Measurements from ENCODE around the gene ST3GAL3.
A peak's percentile ranks its signal among the peaks of the same experiment; 100 is the strongest.

The ST3GAL3 gene

DNA sequence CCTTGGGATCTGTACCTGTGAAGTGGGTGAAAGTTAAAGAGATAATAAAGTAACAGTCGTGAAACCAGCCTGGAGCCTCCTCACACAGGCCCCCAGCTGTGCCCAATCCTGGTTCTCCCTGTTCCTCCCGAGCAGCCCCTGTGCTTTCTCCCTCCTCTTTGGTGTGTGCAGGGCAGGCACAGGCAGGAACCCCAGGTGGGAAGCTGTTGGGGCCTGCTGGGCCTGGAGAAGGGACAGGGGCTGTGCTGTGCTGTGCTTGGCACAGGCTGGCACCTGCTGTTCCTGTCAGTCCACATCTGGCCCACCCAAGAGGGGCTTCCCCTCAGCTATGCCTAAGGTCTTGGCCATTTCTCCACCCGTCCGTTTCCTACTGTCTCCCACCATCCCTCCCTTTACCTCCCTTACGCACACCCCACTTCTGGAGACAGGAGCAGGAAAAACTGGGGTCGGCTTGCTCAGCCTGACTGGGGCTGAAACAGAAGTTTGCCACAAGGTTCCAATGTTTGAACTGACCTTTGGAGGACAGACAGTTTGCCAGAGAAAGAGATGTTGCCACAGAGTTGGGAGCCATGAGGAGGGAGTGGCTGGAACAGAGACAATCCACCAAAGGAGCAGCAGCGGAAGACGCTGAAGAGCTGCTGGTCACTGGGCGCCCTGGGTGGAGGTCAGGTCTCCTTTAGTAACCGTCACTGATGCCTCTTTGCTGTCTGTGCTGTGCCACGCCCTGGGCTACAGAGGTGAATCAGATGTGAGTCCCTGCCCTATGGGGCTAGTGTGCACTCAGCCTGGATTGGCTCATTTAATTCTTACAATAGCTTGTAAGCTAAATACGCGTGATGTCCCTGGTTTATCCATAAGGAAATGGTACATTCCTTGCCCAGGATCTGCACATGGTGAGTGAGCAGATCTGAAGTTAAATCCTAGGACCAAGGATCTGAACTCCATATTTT, 207.5 kb downstream of the ST3GAL3 start:
- DNase-seq (ENCODE audit: low spot score): no peak

DNA sequence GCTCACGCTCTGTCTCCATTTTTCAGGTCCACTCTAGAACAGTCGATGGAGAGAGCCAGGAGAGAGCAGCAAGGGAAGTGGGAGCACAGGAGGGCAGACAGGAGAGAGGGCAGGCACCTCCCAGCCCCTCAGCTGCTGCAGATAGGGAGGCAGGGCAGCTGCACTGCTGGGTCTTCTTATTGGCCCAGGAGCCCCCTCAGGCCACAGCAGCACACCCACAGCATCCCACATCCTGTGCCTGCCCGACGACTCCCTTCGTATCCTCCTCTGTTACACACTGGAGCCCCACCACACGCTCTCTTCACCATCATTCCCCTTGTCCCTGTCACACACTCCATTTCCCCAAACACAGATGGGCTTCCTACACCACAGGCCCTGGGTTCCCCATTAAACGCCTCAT, 212.6 kb downstream of the ST3GAL3 start:
- DNase-seq (ENCODE audit: low spot score): no peak

DNA sequence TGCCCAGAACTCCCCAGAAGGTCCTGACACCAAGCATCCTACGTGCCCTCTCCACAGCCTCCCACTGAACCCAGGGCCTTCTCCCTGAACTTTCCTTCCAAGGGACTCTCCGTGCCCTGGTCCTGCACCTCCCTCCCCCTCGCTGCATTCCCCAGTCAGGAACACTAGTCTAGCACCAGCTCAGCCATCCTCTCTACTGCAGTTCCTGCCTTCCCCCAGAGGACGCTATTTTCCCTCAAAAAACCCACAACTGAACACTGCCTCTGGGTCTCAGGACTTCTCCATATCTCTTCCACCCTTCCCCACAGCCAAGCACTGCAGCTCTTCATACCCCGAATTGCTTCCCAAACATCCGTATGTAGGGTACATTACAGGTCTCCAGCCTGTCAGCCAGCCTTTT, 213.7 kb downstream of the ST3GAL3 start:
- DNase-seq (ENCODE audit: low spot score): no peak

DNA sequence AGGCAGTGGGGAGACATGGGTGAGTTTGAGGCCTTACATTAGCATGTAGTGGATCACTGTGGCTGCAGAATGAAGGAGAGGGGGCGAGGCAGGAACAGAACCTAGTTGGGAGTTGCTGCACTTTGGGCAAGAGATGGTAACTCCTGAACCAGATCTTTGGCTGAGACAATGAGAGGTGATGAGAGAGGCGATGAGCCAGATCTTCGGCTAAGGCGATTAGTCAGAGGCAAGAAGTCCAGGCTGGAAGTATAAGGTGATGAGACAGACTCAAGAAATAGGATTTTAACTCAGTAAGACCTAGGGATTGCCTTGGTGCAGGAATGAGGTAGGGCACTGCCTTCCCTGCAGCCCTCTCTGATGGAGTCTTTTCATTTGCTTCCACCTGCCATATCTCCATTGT, 217.2 kb downstream of the ST3GAL3 start:
- DNase-seq (ENCODE audit: low spot score): no peak

DNA sequence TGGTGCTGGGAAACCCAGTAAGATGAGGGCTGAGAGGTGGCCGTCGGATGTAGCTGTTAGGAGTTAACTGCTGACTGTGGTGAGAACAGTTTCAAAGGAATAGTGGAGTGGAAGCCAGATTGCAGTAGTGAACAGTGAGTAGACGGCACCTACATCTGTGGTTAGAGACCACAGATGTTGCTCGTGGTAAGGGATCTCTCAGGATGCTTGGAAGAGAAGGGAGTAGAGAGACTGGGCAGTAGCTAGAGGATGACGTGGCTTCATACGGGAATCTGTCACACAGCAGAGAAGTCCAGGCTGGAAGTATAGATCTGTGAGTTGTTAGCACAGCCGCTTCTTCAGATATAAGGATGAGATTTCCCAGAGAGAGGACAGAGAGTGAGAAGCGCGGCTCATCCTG, 218.5 kb downstream of the ST3GAL3 start:
- DNase-seq (ENCODE audit: low spot score): no peak

DNA sequence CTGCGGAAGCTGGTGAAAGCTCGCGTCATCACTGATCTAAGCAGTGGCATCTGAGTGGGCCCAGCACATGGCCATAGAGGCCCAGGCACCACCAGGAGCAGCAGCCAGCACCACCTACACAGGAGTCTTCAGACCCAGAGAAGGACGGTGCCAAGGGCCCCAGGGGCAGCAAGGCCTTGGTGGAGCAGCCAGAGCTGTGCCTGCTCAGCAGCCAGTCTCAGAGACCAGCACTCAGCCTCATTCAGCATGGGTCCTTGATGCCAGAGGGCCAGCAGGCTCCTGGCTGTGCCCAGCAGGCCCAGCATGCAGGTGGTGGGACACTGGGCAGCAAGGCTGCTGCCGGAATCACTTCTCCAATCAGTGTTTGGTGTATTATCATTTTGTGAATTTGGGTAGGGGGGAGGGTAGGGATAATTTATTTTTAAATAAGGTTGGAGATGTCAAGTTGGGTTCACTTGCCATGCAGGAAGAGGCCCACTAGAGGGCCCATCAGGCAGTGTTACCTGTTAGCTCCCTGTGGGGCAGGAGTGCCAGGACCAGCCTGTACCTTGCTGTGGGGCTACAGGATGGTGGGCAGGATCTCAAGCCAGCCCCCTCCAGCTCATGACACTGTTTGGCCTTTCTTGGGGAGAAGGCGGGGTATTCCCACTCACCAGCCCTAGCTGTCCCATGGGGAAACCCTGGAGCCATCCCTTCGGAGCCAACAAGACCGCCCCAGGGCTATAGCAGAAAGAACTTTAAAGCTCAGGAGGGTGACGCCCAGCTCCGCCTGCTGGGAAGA, 223.0 kb downstream of the ST3GAL3 start:
- DNase-seq (ENCODE audit: low spot score): peak; percentile 15

DNA sequence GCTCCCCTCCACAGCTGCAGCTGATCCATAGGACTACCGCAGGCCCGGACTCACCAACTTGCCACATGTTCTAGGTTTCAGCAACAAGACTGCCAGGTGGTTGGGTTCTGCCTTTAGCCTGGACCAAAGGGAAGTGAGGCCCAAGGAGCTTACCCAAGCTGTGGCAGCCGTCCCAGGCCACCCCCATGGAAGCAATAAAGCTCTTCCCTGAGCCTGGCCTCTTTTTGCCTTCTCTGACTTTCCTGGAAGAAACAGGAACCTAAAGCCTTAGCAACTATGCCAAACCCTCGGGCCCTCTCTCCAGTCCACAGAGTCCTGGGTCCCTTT, 223.6 kb downstream of the ST3GAL3 start:
- no peak for DNase-seq (ENCODE audit: low spot score)

DNA sequence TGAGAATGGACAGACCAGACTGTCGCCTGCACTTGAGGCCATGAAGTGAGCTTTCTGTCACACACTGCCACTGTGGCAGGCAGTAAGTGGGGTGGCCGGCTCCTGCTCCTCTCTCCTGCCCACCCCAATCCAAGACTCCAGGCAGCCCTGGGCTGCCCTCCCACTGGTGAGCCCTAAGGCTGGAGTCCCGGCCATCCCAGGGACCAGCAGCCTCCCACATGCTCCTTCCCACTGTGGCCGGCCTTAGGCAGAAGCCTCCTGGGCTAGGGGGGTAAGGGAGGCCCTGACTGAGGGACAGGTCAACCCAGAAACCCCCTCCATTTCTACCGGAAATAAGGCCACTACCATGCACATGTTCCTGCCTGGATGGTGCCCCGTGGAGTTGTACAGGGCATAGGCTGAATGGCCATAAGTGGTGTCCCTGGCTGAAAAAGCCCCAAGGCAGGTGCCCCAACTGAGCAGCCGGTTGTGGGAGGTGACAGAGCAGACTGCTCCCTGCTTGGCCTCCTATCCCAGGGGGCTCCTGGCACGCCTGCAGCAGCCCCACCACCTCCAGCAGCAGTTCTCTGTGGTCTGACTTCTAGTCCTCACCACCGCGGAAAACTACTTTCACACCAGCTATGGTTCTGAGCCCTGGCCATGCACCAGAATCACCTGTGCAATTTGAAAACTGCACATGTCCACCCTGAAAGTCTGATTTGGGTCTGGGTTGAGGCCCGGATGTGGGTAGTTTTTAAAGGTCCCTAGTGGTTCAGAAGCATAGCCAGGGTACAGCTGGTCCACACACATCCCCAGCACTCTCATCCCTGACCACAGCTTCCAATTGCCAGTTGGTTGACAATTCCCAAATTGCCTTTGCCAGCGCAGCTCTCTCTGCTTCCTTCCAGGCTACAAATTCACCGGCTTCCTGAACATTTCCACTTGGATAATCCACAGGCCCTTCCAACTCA, 224.7 kb downstream of the ST3GAL3 start:
- no peak for DNase-seq (ENCODE audit: low spot score)

DNA sequence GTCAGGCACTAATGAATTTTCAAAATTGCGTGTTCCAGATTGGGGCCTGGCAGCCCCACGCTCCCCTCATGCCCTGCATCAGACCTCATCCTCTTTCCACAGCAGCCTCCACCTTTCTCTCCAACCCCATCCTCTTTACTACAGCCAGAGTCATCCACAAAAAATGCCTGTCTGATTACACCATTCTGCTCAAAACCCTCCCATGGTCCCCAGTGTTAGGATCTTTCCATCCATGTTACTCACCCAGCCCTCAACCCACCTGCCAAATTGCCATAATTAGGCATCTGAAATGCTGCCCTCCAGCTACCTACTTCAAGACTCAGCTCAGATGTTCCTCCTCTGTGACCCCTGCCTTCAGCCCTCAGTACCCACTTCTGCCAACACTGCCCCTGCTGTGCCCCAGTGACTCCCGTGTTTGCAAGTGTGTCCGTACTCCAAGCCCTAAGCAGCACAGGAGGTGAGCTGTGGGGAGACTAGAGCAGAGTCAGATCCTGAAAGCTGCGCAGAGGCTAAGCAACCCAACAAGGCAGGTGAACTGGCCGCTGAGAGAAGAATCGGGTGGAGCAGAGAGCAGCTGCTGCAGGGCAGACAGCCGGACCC, 225.6 kb downstream of the ST3GAL3 start:
- DNase-seq (ENCODE audit: low spot score): no peak

DNA sequence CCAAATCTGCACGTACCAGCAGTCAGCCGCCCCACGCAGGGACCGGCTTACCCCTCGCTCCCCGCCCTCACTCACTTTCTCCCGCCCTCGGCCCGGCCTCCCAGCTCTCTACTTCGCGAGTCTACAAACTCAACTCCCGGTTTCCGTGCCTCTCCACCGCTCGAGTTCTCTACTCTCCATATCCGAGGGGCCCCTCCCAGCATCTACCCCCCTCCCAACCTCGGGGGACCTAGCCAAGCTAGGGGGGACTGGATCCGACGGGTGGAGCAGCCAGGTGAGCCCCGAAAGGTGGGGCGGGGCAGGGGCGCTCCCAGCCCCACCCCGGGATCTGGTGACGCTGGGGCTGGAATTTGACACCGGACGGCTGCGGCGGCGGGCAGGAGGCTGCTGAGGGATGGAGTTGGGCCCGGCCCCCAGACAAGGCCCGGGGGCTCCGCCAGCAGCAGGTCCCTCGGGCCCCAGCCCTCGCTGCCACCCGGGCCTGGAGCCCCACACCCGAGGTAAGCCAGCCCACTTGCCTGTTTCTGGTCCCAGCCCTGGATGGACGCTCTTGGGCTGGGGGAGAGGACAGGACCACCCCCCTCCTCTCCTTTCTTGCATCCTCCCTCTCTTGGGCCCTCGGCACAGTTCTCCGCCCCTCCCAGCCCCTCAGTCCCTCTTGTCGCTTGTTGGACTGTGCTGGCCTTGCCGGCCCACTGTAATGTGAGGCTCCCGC, 226.2 kb downstream of the ST3GAL3 start, which contains the start of gene ARTN:
Gene ARTN (plus strand): TSS at position 416 of the 715 bp plus-strand sequence. CDS start 1,856 bp downstream, outside the sequence.
- DNase-seq (ENCODE audit: low spot score): no peak

DNA sequence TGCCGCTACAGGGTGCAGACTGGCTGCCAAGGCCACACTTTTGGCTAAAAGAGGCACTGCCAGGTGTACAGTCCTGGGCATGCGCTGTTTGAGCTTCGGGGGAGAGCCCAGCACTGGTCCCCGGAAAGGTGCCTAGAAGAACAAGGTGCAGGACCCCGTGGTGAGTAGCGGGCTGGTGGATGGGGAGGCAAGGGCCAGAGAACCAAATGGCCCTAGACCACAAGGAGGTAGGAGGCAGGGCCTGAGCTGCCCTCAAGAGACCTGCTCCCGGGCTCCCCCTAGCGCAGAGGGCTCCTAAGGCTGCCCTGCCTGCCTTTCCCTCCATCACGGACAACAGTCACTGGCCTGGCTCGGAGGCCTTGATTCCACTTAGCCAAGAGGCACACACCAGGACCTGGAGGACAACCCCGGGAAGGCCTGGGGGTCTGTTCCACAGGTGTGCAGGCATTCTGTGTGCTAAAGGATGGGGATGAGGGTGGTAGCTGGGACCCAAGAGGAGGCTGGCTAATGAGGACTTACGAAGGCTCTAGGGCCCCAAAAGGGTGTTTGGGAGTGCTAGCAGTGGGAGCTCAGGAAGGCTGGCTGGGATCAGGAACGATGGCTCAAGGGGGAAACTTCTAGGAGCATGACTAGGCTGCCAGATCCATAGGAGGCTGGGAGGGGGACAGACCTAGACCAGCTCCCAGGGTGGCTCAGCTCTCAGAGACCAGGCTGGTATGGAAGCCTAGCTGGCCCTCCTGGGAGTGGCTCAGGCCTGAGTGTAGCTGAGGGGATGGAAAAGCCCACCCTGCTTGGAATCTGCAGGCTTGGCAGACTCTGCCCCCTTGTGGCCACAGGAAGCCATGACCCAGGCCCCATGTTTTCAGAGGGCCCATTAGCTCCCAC, 227.0 kb downstream of the ST3GAL3 start:
- peak; percentile 61 for DNase-seq (ENCODE audit: low spot score)

DNA sequence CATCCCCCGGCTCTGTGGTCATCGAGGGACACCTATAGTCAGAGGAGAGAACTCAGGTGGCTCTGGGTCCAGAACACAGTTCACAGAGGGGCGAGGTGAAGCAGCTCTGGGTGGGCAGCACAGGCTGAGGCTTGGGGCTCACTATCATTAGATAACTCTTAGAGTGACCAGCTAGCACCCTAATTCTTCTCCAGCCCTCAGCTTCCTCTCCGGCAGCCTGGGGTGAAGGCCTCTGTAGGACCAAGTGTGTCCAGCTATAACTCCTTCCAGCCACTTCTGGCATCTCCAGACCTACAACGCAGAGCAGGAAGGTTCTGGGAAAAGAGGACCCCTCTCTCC, 227.6 kb downstream of the ST3GAL3 start:
- no peak for DNase-seq (ENCODE audit: low spot score)

DNA sequence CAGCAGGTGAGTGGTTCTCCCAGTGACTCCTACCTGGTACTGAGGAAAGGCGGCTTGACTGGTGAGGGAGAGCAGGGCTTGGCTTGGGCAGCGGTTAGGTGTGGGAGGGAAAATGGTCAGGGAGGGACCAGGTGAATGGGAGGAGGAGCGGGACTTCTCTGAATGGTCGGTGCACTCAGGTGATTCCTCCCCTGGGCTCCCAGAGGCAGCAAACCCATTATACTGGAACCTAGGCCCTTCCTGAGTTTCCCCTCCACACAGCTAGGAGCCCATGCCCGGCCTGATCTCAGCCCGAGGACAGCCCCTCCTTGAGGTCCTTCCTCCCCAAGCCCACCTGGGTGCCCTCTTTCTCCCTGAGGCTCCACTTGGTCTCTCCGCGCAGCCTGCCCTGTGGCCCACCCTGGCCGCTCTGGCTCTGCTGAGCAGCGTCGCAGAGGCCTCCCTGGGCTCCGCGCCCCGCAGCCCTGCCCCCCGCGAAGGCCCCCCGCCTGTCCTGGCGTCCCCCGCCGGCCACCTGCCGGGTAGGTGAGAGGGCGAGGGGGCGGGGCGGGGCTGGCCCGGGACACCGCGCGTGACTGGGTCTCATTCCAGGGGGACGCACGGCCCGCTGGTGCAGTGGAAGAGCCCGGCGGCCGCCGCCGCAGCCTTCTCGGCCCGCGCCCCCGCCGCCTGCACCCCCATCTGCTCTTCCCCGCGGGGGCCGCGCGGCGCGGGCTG, 228.5 kb downstream of the ST3GAL3 start:
- DNase-seq (ENCODE audit: low spot score): no peak

DNA sequence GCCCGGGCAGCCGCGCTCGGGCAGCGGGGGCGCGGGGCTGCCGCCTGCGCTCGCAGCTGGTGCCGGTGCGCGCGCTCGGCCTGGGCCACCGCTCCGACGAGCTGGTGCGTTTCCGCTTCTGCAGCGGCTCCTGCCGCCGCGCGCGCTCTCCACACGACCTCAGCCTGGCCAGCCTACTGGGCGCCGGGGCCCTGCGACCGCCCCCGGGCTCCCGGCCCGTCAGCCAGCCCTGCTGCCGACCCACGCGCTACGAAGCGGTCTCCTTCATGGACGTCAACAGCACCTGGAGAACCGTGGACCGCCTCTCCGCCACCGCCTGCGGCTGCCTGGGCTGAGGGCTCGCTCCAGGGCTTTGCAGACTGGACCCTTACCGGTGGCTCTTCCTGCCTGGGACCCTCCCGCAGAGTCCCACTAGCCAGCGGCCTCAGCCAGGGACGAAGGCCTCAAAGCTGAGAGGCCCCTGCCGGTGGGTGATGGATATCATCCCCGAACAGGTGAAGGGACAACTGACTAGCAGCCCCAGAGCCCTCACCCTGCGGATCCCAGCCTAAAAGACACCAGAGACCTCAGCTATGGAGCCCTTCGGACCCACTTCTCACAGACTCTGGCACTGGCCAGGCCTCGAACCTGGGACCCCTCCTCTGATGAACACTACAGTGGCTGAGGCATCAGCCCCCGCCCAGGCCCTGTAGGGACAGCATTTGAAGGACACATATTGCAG, 229.3 kb downstream of the ST3GAL3 start:
- no peak for DNase-seq (ENCODE audit: low spot score)

DNA sequence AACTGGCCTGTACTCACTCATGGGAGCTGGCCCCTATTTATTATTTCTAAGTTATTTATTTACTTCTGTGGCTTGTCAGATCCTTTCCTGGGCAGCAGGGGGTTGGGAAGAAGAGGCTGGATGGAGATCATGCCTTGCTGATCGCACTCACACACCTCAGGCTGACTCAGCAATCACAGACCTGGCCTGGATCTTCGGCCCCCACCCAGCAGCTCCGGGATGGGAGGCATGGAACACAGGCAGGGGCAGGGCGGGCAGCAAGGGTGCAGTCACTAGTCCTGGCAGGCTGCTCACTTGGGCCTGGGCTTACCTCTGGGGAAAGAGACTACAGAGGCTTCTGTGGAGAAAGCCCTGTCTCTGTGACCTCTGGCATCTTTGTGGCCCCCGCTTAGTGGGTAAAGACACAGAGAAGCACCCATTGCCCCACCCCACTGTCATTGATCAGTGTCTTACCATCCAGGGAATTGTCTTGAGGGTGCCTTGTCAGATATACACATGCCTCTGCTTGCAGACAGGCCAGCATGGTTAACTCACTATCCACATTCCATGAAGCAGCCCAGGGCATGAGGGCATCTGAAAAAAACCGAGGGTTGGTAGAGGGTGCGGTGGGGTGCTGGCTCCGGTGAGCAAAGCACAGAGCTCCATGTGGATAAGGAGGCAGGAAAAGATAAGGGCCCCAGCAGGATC, 230.0 kb downstream of the ST3GAL3 start:
- no peak for DNase-seq (ENCODE audit: low spot score)

DNA sequence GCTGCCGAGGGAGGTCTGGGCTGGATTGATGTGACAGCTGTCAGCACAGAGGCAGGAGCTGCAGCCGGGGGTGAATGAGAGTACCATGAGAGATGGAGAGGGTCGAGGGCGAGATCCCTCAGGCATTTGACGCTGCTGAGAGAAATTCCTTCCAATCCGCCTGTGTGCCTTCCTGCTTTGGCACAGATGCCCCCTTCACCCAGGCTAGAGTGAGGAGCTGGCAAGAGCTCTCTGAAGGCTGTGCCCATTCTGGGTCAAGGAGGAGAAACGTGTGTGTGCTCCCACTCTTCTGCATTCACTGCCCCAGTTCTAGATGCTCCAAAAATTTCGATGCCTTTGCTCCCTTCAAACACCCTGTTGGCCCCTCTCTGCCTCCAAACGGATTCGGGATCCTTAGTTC, 231.0 kb downstream of the ST3GAL3 start:
- DNase-seq (ENCODE audit: low spot score): no peak

DNA sequence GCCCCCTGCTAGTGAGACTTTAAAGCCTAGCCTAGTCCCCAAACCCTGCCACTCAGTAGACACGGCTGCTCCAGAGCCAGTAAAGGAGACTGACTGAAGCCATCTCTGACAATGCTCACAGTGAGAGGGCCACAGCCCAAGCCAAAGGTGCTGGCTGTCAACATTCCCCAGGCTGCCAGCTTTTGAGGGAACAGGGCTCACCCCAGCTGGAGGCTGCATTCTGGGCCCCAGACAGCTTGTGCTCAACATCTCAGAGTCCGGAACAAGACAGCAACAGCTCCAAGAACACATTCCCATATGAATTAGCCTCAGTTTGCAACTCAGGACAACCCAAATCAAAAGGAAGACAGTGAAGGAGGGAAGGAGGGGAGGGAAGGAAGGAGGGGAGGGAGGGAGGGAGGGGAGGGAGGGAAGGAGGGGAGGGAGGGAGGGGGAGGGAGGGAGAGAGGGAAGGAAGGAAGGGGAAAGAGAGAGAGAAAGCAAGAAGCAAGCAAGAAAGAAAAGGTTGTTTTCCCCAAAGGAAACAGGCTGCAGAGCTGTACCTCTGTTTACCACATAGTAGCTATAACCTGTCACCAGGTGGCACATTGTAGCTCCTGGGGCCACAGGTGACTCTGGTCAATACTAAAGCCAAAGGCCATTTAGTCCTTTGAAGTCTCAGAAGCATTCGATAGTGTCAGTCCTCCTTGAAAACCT, 231.7 kb downstream of the ST3GAL3 start:
- DNase-seq (ENCODE audit: low spot score): no peak

DNA sequence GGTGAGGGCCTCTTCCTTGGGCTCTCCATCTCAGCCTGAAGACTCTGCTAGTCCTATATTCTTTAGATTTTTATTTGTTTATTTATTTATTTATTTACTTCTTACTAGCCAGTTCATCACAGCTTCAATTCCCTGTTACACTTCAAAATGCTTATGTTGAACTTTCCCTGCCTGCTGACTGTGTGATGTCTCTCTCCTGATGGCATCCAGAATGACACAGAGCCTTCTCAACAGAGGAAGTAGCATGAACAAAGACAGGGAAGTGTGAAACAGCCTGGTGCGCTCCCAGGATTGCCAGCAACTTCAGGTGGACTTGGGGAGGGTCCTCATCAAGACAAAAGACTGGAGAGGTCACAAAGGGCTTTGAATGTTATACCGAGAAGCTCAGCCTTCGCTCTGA, 235.1 kb downstream of the ST3GAL3 start:
- no peak for DNase-seq (ENCODE audit: low spot score)

Measured in activated CD4-positive, alpha-beta T cell treated with anti-CD3 and anti-CD28 coated beads, Interleukin-2, Interleukin-4, amounts not matched to agents 100 ng/mL and 50 ng/mL, durations not matched to agents 16 hours and 8 hours (primary cell).